H9 (cell line): ENCODE measurements around the gene ARHGAP26. TPM values are rescaled to one million over a fixed set of nuclear protein-coding genes. Genes with fewer than 3 reads are reported as not detected.
A peak's percentile ranks its signal among the peaks of the same experiment; 100 is the strongest.

Experiments
- DNase-seq: peaks from one replicate; pipeline ENCODE4 v3.0.0-alpha.2; 2017
- H2AFZ ChIP-seq: one replicate; pipeline ENCODE4 v1.6.1; 2013; ENCODE audit warnings: mild to moderate bottlenecking, low read length, control low read depth, moderate library complexity
- H2AK5ac ChIP-seq: 2 replicates; pipeline ENCODE4 v1.6.1; 2013; ENCODE audit warnings: low read length, control low read depth, mixed read lengths; ENCODE audit not compliant: insufficient read length
- H2BK120ac ChIP-seq: one replicate; pipeline ENCODE4 v1.6.1; 2013; ENCODE audit warnings: low read depth, mild to moderate bottlenecking, low read length, control low read depth, inconsistent platforms; ENCODE audit not compliant: poor library complexity, severe bottlenecking
- H2BK12ac ChIP-seq: 2 replicates; pipeline ENCODE4 v1.6.1; 2013; ENCODE audit warnings: low read length, control low read depth, mixed read lengths, low read depth; ENCODE audit not compliant: insufficient read length
- H2BK15ac ChIP-seq: 2 replicates; pipeline ENCODE4 v1.6.1; 2013; ENCODE audit warnings: low read depth, low read length, control low read depth
- H2BK20ac ChIP-seq: one replicate; pipeline ENCODE4 v1.6.1; 2013; ENCODE audit warnings: low read depth, mild to moderate bottlenecking, low read length, control low read depth, inconsistent platforms; ENCODE audit not compliant: poor library complexity, severe bottlenecking
- H2BK5ac ChIP-seq: 2 replicates; pipeline ENCODE4 v1.6.1; 2013; ENCODE audit warnings: low read length, control low read depth, mixed read lengths; ENCODE audit not compliant: insufficient read length
- H3K14ac ChIP-seq: 2 replicates; pipeline ENCODE4 v1.6.1; 2013; ENCODE audit warnings: low read length, control low read depth; ENCODE audit not compliant: insufficient read depth
- H3K18ac ChIP-seq: 2 replicates; pipeline ENCODE4 v1.6.1; 2013; ENCODE audit warnings: low read depth, mild to moderate bottlenecking, mixed read lengths, low read length, control low read depth; ENCODE audit not compliant: insufficient read length
- H3K23ac ChIP-seq: 2 replicates; pipeline ENCODE4 v1.6.1; 2013; ENCODE audit warnings: low read length, control low read depth, mixed read lengths, low read depth; ENCODE audit not compliant: insufficient read length
- H3K23me2 ChIP-seq: 2 replicates; pipeline ENCODE4 v1.6.1; 2013; ENCODE audit warnings: low read depth, mild to moderate bottlenecking, mixed read lengths, low read length, control low read depth; ENCODE audit not compliant: insufficient read length, poor library complexity, severe bottlenecking
- H3K27ac ChIP-seq: 2 replicates; pipeline ENCODE4 v1.5.1; 2013; ENCODE audit warnings: low read length, control low read depth, mixed read lengths, low read depth; ENCODE audit not compliant: insufficient read length
- H3K27me3 ChIP-seq: 2 replicates; pipeline ENCODE4 v1.6.1; 2013; ENCODE audit warnings: low read length, control low read depth, inconsistent platforms; ENCODE audit not compliant: insufficient read depth
- H3K4ac ChIP-seq: 2 replicates; pipeline ENCODE4 v1.6.1; 2013; ENCODE audit warnings: low read depth, mild to moderate bottlenecking, control low read depth, inconsistent platforms, low read length, moderate library complexity
- H3K4me1 ChIP-seq: 2 replicates; pipeline ENCODE4 v1.6.1; 2013; ENCODE audit warnings: low read length, control low read depth, inconsistent platforms; ENCODE audit not compliant: insufficient read depth
- H3K4me2 ChIP-seq: 2 replicates; pipeline ENCODE4 v1.6.1; 2013; ENCODE audit warnings: low read length, control low read depth, mixed read lengths; ENCODE audit not compliant: insufficient read length, insufficient read depth
- H3K56ac ChIP-seq: 2 replicates; pipeline ENCODE4 v1.6.1; 2013; ENCODE audit warnings: low read depth, mild to moderate bottlenecking, mixed read lengths, low read length, control low read depth; ENCODE audit not compliant: insufficient read length
- H3K79me1 ChIP-seq: 2 replicates; pipeline ENCODE4 v1.6.1; 2013; ENCODE audit warnings: low read depth, mild to moderate bottlenecking, moderate library complexity, low read length, control low read depth, inconsistent platforms; ENCODE audit not compliant: insufficient read depth, poor library complexity, severe bottlenecking
- H3K79me2 ChIP-seq: 2 replicates; pipeline ENCODE4 v1.6.1; 2013; ENCODE audit warnings: low read length, control low read depth, inconsistent platforms; ENCODE audit not compliant: insufficient read depth
- H3K9ac ChIP-seq: 2 replicates; pipeline ENCODE4 v1.6.1; 2013; ENCODE audit warnings: low read length, control low read depth, mixed read lengths; ENCODE audit not compliant: insufficient read length; ENCODE audit errors: extremely low read depth
- H3K9me3 ChIP-seq: one replicate; pipeline ENCODE4 v1.6.1; 2013; ENCODE audit warnings: low read depth, low read length, inconsistent platforms; ENCODE audit not compliant: control insufficient read depth
- H3T11ph ChIP-seq: one replicate; pipeline ENCODE4 v1.6.1; 2013; ENCODE audit warnings: mild to moderate bottlenecking, low read length, control low read depth, inconsistent platforms
- H4K20me1 ChIP-seq: one replicate; pipeline ENCODE4 v1.6.1; 2013; ENCODE audit not compliant: control insufficient read depth, insufficient read length, insufficient read depth
- H4K5ac ChIP-seq: 2 replicates; pipeline ENCODE4 v1.6.1; 2013; ENCODE audit warnings: low read depth, mild to moderate bottlenecking, mixed read lengths, low read length, control low read depth; ENCODE audit not compliant: insufficient read length
- H4K8ac ChIP-seq: replicated peaks from 2 replicates; pipeline ENCODE4 v1.6.1; 2013; ENCODE audit warnings: low read length, control low read depth, mixed read lengths, low read depth; ENCODE audit not compliant: insufficient read length
- H4K91ac ChIP-seq: 2 replicates; pipeline ENCODE4 v1.6.1; 2013; ENCODE audit warnings: low read depth, mild to moderate bottlenecking, moderate library complexity, mixed read lengths, low read length, control low read depth; ENCODE audit not compliant: insufficient read length
- H3K27ac Mint-ChIP-seq, 3 experiments: 2 replicates in 2 of 3; 3 replicates in 1 of 3; pipeline ENCODE4 v1.8.0; 2020 to 2021; ENCODE audit warnings: mixed read lengths in 3 of 3, mild to moderate bottlenecking in 1 of 3, moderate library complexity in 1 of 3
- H3K27me3 Mint-ChIP-seq: 2 replicates; pipeline ENCODE4 v1.8.0; 2021; ENCODE audit warnings: low read depth, mild to moderate bottlenecking, moderate library complexity, mixed read lengths
- H3K36me3 Mint-ChIP-seq, 3 experiments: 2 replicates in 2 of 3; 3 replicates in 1 of 3; pipeline ENCODE4 v1.8.0; 2020 to 2021; ENCODE audit warnings: low read depth in 3 of 3, mixed read lengths in 3 of 3; ENCODE audit not compliant: insufficient read depth in 1 of 3
- H3K4me1 Mint-ChIP-seq, 2 experiments: 2 replicates each; pipeline ENCODE4 v1.8.0; 2020; ENCODE audit warnings: mixed read lengths in 2 of 2
- H3K4me3 Mint-ChIP-seq, 2 experiments: 2 replicates in 1 of 2; 3 replicates in 1 of 2; pipeline ENCODE4 v1.8.0; 2020 to 2021; ENCODE audit warnings: mild to moderate bottlenecking in 2 of 2, mixed read lengths in 2 of 2, moderate library complexity in 1 of 2
- H3K9me3 Mint-ChIP-seq, 2 experiments: 2 replicates in 1 of 2; 3 replicates in 1 of 2; pipeline ENCODE4 v1.8.0; 2020; ENCODE audit warnings: mild to moderate bottlenecking in 2 of 2, mixed read lengths in 2 of 2, moderate library complexity in 1 of 2
- WGBS: extraction: QIAGEN DNeasy Blood & Tissue Kit; methylation state at CpG from one replicate; pipeline ENCODE4 v1.1.7; 2013; ENCODE audit warnings: missing lambda C conversion rate, low lambda C conversion rate, mixed read lengths; ENCODE audit not compliant: insufficient read length; ENCODE audit errors: extremely low coverage; 5-methylcytosine and 5-hydroxymethylcytosine counted together
- total RNA-seq: library from RNA; stranded (reverse); gene quantifications from 2 replicates; pipeline ENCODE4 v1.2.1, GENCODE V29; 2021
- TF ChIP-seq, protein P1 (sequence below): fragments of 200-600 bp; sonication (generic); conservative IDR thresholded peaks from 3 replicates; pipeline ENCODE4 v1.8.0; 2021; ENCODE audit warnings: antibody characterized with exemption, mild to moderate bottlenecking

The ARHGAP26 gene
- total RNA-seq, 1 experiment from 2014 or later: 13.8 TPM

GRCh38 chr5:143128412-143129071 is 358.4 kb downstream of the ARHGAP26 start:
- Histone ChIP-seq H2BK12ac (no peak overlapping the region), H3K56ac (no peak overlapping the region), H4K5ac (no peak overlapping the region), H2BK15ac (no peak overlapping the region), H3K79me1 (no peaks in the 10 kb centered on the region), H2BK120ac (no peak overlapping the region), H2AK5ac (no peak overlapping the region), H3K14ac (no peak overlapping the region), H4K91ac (no peak overlapping the region), H2BK5ac (no peak overlapping the region), H3K4ac (no peak overlapping the region), H4K20me1 (no peaks in the 10 kb centered on the region), H3K9me3 (no peaks in the 10 kb centered on the region), H2BK20ac (no peak overlapping the region), H3K23ac (no peak overlapping the region), H3K79me2 (no peaks in the 10 kb centered on the region), H3K27ac (no peak overlapping the region), H3T11ph (no peak overlapping the region), H3K4me2 (no peak overlapping the region), H2AFZ (no peak overlapping the region), H3K27me3 (no peaks in the 10 kb centered on the region), H3K4me1 (no peaks in the 10 kb centered on the region), H3K18ac (no peak overlapping the region), H4K8ac (no peak overlapping the region), H3K9ac (no peak overlapping the region), H3K23me2 (no peaks in the 10 kb centered on the region)
- no peak for DNase-seq
- Mint-ChIP-seq H3K4me1 (peaks cover 19 to 30% of the 10 kb centered on the region in 2 experiments), H3K27ac (peak overlapping the region in 1 of 3 experiments; percentile 49; a peak in 2 of 7 replicates), H3K4me3 (no peak overlapping the region), H3K9me3 (no peaks in the 10 kb centered on the region), H3K27me3 (no peaks in the 10 kb centered on the region), H3K36me3 (no peaks in the 10 kb centered on the region)
- TF ChIP-seq, protein P1, sequence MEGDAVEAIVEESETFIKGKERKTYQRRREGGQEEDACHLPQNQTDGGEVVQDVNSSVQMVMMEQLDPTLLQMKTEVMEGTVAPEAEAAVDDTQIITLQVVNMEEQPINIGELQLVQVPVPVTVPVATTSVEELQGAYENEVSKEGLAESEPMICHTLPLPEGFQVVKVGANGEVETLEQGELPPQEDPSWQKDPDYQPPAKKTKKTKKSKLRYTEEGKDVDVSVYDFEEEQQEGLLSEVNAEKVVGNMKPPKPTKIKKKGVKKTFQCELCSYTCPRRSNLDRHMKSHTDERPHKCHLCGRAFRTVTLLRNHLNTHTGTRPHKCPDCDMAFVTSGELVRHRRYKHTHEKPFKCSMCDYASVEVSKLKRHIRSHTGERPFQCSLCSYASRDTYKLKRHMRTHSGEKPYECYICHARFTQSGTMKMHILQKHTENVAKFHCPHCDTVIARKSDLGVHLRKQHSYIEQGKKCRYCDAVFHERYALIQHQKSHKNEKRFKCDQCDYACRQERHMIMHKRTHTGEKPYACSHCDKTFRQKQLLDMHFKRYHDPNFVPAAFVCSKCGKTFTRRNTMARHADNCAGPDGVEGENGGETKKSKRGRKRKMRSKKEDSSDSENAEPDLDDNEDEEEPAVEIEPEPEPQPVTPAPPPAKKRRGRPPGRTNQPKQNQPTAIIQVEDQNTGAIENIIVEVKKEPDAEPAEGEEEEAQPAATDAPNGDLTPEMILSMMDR: no peak
- no CpG with 5 or more reads among the region's 7 CpGs for WGBS
